ENCODE data around the gene SLC12A7.
"Not testable (repeated sequence)": the region's sequence is repeated elsewhere in the genome, so short reads cannot be mapped to it uniquely, and the experiment has no call there.

- not testable (repeated sequence) for TF ChIP-seq CTCF (IDR thresholded peaks at IDR 0.05); FOXP4 (CRISPR knock-in tag; IDR thresholded peaks at IDR 0.05); JUN (CRISPR knock-in tag; IDR thresholded peaks at IDR 0.05); SMAD4 (CRISPR knock-in tag; IDR thresholded peaks at IDR 0.05); SP1 (CRISPR knock-in tag; conservative IDR thresholded peaks at IDR 0.05); ZSCAN18 (CRISPR knock-in tag; IDR thresholded peaks at IDR 0.05); IRF2 (CRISPR knock-in tag; IDR thresholded peaks at IDR 0.05; ENCODE audit: borderline replicate concordance, low read depth); MLX (CRISPR knock-in tag; IDR thresholded peaks at IDR 0.05); ZNF263 (CRISPR knock-in tag; IDR thresholded peaks at IDR 0.05; ENCODE audit: low read depth); MAX (CRISPR knock-in tag; IDR thresholded peaks at IDR 0.05); ATF2 (CRISPR knock-in tag; IDR thresholded peaks at IDR 0.05; ENCODE audit: borderline replicate concordance, low read depth)
These were observed 13.9 kb downstream of the SLC12A7 start for GRCh38 chr5:1097988-1098385.
